A549 (cell line): ENCODE data around the gene ARL2. TPM values are rescaled to one million over a fixed set of nuclear protein-coding genes. Genes with fewer than 3 reads are reported as not detected.

Experiments used
- ATAC-seq, 2 experiments: fragments of 200-7000 bp in 1 of 2; fragments of >200 bp in 1 of 2; cut with Nextera tagmentation in 1 of 2; cut with Tn5 transposase in 1 of 2; 3 replicates each; pipeline versions ENCODE4 v1.8.0 to v1.9.1; 2018 to 2020; ENCODE audit warnings: mild to moderate bottlenecking in 1 of 2, moderate library complexity in 1 of 2
- CTCF ChIA-PET: fragments of 300-600 bp; sonication (Branson Sonifier 250); formaldehyde crosslinking; extraction: SDS; loops from one replicate; lab custom pipeline; 2021; ENCODE audit warnings: antibody characterized with exemption, inconsistent platforms; lab: Yijun Ruan, JAX
- POLR2A ChIA-PET: fragments of 350-600 bp; formaldehyde crosslinking; extraction: SDS; loops from one replicate; lab custom pipeline; 2021; ENCODE audit warnings: antibody characterized with exemption, inconsistent platforms; lab: Yijun Ruan, JAX
- DNase-seq, 2 experiments: peaks; one replicate each; pipeline versions ENCODE4 v3.0.0 to v3.0.0-alpha.2; 2011 to 2016; ENCODE audit warnings: low read depth in 1 of 2, low spot score in 1 of 2
- FAIRE-seq: peaks from 2 replicates; lab custom pipeline; 2011; peaks lifted over from hg19 to GRCh38; lab: Jason Lieb, UNC
- H3K27ac ChIP-seq, 2 experiments: fragments of >200 bp; sonication (Bioruptor Twin); formaldehyde crosslinking; 3 replicates each; pipeline ENCODE4 v1.5.1; 2016 to 2017
- H3K4me1 ChIP-seq: fragments of >200 bp; sonication (Bioruptor Twin); formaldehyde crosslinking; 3 replicates; pipeline ENCODE4 v1.6.1; 2016
- H3K4me2 ChIP-seq: fragments of >200 bp; sonication (Bioruptor Twin); formaldehyde crosslinking; 3 replicates; pipeline ENCODE4 v1.6.1; 2016
- H3K4me3 ChIP-seq: fragments of >200 bp; sonication (Bioruptor Twin); formaldehyde crosslinking; 3 replicates; pipeline ENCODE4 v1.5.1; 2016
- H3K9me3 ChIP-seq: fragments of >200 bp; sonication (Bioruptor Twin); formaldehyde crosslinking; 3 replicates; pipeline ENCODE4 v1.6.1; 2016
- BHLHE40 ChIP-seq: IDR thresholded peaks from 2 replicates; pipeline ENCODE4 v1.6.1; 2012; ENCODE audit warnings: low read depth, low read length, inconsistent platforms
- CBX8 ChIP-seq: fragments of 200-600 bp; sonication (generic); IDR thresholded peaks from 2 replicates; pipeline ENCODE4 v1.6.1; 2016
- CEBPB ChIP-seq, 2 experiments: fragments of >200 bp in 1 of 2; sonication (Bioruptor Twin) in 1 of 2; formaldehyde crosslinking in 1 of 2; IDR thresholded peaks; 2 replicates each; pipeline ENCODE4 v1.6.1; 2012 to 2016
- CHD2 ChIP-seq: fragments of 150-350 bp; IDR thresholded peaks from 2 replicates; pipeline ENCODE4 v1.6.1; 2014; ENCODE audit warnings: low read length; ENCODE audit not compliant: partially characterized antibody
- CHD4 ChIP-seq: fragments of 200-600 bp; sonication (generic); IDR thresholded peaks from 2 replicates; pipeline ENCODE4 v1.6.1; 2016; ENCODE audit warnings: antibody characterized with exemption, mild to moderate bottlenecking, borderline replicate concordance
- ESRRA ChIP-seq: fragments of 150-350 bp; IDR thresholded peaks from 2 replicates; pipeline ENCODE4 v1.6.1; 2014; ENCODE audit warnings: mild to moderate bottlenecking, low read length, borderline replicate concordance
- GATA3 ChIP-seq: IDR thresholded peaks from 2 replicates; pipeline ENCODE4 v1.6.1; 2012; ENCODE audit warnings: borderline replicate concordance
- HDAC2 ChIP-seq: fragments of 200-600 bp; sonication (generic); IDR thresholded peaks from 2 replicates; pipeline ENCODE4 v1.6.1; 2016
- HEYL ChIP-seq: fragments of 250-450 bp; sonication (Bioruptor Pico); IDR thresholded peaks from 2 replicates; pipeline ENCODE4 v1.8.0; 2021; ENCODE audit warnings: mild to moderate bottlenecking, moderate library complexity
- HMGXB4 ChIP-seq: fragments of 250-450 bp; sonication (Bioruptor Pico); IDR thresholded peaks from 2 replicates; pipeline ENCODE4 v1.5.0; 2021; ENCODE audit warnings: mild to moderate bottlenecking, moderate library complexity, borderline replicate concordance
- JUN ChIP-seq, 2 experiments: fragments of >200 bp; sonication (Bioruptor Twin); formaldehyde crosslinking; IDR thresholded peaks; 2 replicates in 1 of 2; 3 replicates in 1 of 2; pipeline ENCODE4 v1.6.1; 2016 to 2017
- JUNB ChIP-seq: fragments of >200 bp; sonication (Bioruptor Twin); formaldehyde crosslinking; IDR thresholded peaks from 2 replicates; pipeline ENCODE4 v1.6.1; 2016
- MAFK ChIP-seq: fragments of 450-650 bp; IDR thresholded peaks from 2 replicates; pipeline ENCODE4 v1.6.1; 2014; ENCODE audit not compliant: partially characterized antibody
- MAX ChIP-seq: IDR thresholded peaks from 2 replicates; pipeline ENCODE4 v1.6.1; 2012
- MYC ChIP-seq: IDR thresholded peaks from 2 replicates; pipeline ENCODE4 v1.6.1; 2012; ENCODE audit warnings: mild to moderate bottlenecking, inconsistent platforms, low read length, improper control_type of control experiment, borderline replicate concordance
- NFE2L2 ChIP-seq: fragments of 150-350 bp; conservative IDR thresholded peaks from 2 replicates; pipeline ENCODE4 v1.6.1; 2014; ENCODE audit warnings: low read length
- NPAS2 ChIP-seq: fragments of 250-450 bp; sonication (Bioruptor Pico); IDR thresholded peaks from 2 replicates; pipeline ENCODE4 v1.8.0; 2022; ENCODE audit warnings: mild to moderate bottlenecking, moderate library complexity, borderline replicate concordance
- PHF8 ChIP-seq: fragments of 200-600 bp; sonication (generic); IDR thresholded peaks from 2 replicates; pipeline ENCODE4 v1.6.1; 2016; ENCODE audit warnings: low read depth, mild to moderate bottlenecking, antibody characterized with exemption, moderate library complexity, borderline replicate concordance
- POLR2A ChIP-seq: IDR thresholded peaks from 2 replicates; pipeline ENCODE4 v1.6.1; 2012; ENCODE audit warnings: mild to moderate bottlenecking, low read length
- REST ChIP-seq: fragments of 200-600 bp; sonication (generic); IDR thresholded peaks from 2 replicates; pipeline ENCODE4 v1.6.1; 2016; ENCODE audit warnings: antibody characterized with exemption, mild to moderate bottlenecking, moderate library complexity
- RFX5 ChIP-seq: fragments of 450-650 bp; IDR thresholded peaks from 2 replicates; pipeline ENCODE4 v1.7.1; 2014; ENCODE audit warnings: antibody characterized with exemption, mild to moderate bottlenecking, moderate library complexity
- RNF2 ChIP-seq: fragments of 200-600 bp; sonication (generic); IDR thresholded peaks from 2 replicates; pipeline ENCODE4 v1.6.1; 2016; ENCODE audit warnings: low read depth, mild to moderate bottlenecking, antibody characterized with exemption, moderate library complexity, borderline replicate concordance
- ZNF302 ChIP-seq: fragments of 250-450 bp; sonication (Bioruptor Pico); IDR thresholded peaks from 2 replicates; pipeline ENCODE4 v1.9.0; 2021; ENCODE audit warnings: inconsistent platforms, mild to moderate bottlenecking, moderate library complexity
- WGBS: methylation state at CpG from one replicate; pipeline ENCODE4 v1.1.6; 2017; ENCODE audit errors: missing lambda C conversion rate; 5-methylcytosine and 5-hydroxymethylcytosine counted together
- polyA plus RNA-seq, 4 experiments: library from polyadenylated mRNA; depleted of rRNA in 3 of 4; stranded (reverse); fragments of >200 nt; fragmentation: RNase III in 1 of 4; extraction: RNeasy Plus Mini Kit Qiagen cat#74134 plus additional on column Dnase treatment in 1 of 4; gene quantifications; 2 replicates in 3 of 4; 3 replicates in 1 of 4; pipeline ENCODE4 v1.2.3, GENCODE V29; 2011 to 2017
- small RNA-seq, 6 experiments: library from RNA; depleted of rRNA; stranded (forward); fragments of <200 nt; gene quantifications; one replicate each; pipeline ENCODE3, GENCODE V24; 2012

ARL2 gene
- polyA plus RNA-seq, 2 of the 4 experiments (the other 2 are of a cell fraction), result 129 to 160 TPM

- TF ChIP-seq BHLHE40 (no peak), PHF8 (no peak), HEYL (CRISPR knock-in tag) (no peak)
These were observed 53.5 kb downstream of the ARL2 start (continued) for GRCh38 chr11:65067446-65067845.

- TF ChIP-seq CEBPB (IDR thresholded peaks at IDR 0.05) (no peak), CBX8 (no peak), NPAS2 (no peak), RNF2 (no peak), REST (no peak), POLR2A (no peak), ESRRA (no peak), GATA3 (no peak), HMGXB4 (CRISPR knock-in tag) (no peak), JUNB (no peak), RFX5 (no peak), JUN (IDR thresholded peaks at IDR 0.05) (no peak), CHD2 (no peak), MYC (no peak), MAFK (no peak), ZNF302 (no peak), NFE2L2 (no peak), MAX (no peak), HDAC2 (no peak), CHD4 (no peak)
- H3K4me1 ChIP-seq, result no peaks in the 10 kb centered on the region
- ChIA-PET POLR2A (interaction anchor here (0.6 kb wide), 1 partner anchor 28 kb away, joined by 3 read pairs; the partner anchor contains the start of gene SAC3D1), CTCF (interaction anchor here (0.5 to 1.2 kb wide), 6 partner anchors 9 to 130 kb away, joined by 3 to 6 read pairs (median 4); partner anchors contain the start of genes ARL2 and SNX15)
- ATAC-seq (no peak), DNase-seq (no peak), FAIRE-seq (no peak)
- H3K27ac ChIP-seq, result no peak overlapping the region
- H3K4me3 ChIP-seq, result no peak overlapping the region
- H3K4me2 ChIP-seq, result no peak overlapping the region
- WGBS, result 40% methylated on average over 9 of the region's 9 CpGs
- H3K9me3 ChIP-seq, result no peaks in the 10 kb centered on the region
These were observed 55.3 kb downstream of the ARL2 start for GRCh38 chr11:65069217-65069616.

Small RNAs within 50 kb of the gene (small RNA-seq; reads per million reads assigned to genes)
- gene MIR6879, result 0 reads per million in 6 experiments
- 0 to 0.19 (median 0) reads per million in 6 experiments for gene SNX15

Other genes starting within 250 kb of the ARL2 start
- 88.8 and 104 TPM in 2 replicates for gene SF1, start 235.6 kb upstream of the ARL2 start, polyA plus RNA-seq (2011; rRNA removed)
- gene SF1, start 235.6 kb upstream of the ARL2 start, polyA plus RNA-seq (2017; fragmentation: RNase III; extraction: RNeasy Plus Mini Kit Qiagen cat#74134 plus additional on column Dnase treatment), result 268 to 341 TPM (median 310 TPM) in 3 replicates
- gene MAP4K2, start 210.9 kb upstream of the ARL2 start, polyA plus RNA-seq (2011; rRNA removed), result 9.4 and 10.2 TPM in 2 replicates
- gene MAP4K2, start 210.9 kb upstream of the ARL2 start, polyA plus RNA-seq (2017; fragmentation: RNase III; extraction: RNeasy Plus Mini Kit Qiagen cat#74134 plus additional on column Dnase treatment), result 8.4 to 10.6 TPM (median 9.9 TPM) in 3 replicates
- gene MEN1, start 203.6 kb upstream of the ARL2 start, polyA plus RNA-seq (2011; rRNA removed), result 17.0 and 18.5 TPM in 2 replicates
- 30.2 to 35.5 TPM (median 34.7 TPM) in 3 replicates for gene MEN1, start 203.6 kb upstream of the ARL2 start, polyA plus RNA-seq (2017; fragmentation: RNase III; extraction: RNeasy Plus Mini Kit Qiagen cat#74134 plus additional on column Dnase treatment)
- gene CDC42BPG, start 169.5 kb upstream of the ARL2 start, polyA plus RNA-seq (2011; rRNA removed), result 0.35 and 0.50 TPM in 2 replicates
- 1.0 to 1.1 TPM (median 1.0 TPM) in 3 replicates for gene CDC42BPG, start 169.5 kb upstream of the ARL2 start, polyA plus RNA-seq (2017; fragmentation: RNase III; extraction: RNeasy Plus Mini Kit Qiagen cat#74134 plus additional on column Dnase treatment)
- 25.9 and 27.7 TPM in 2 replicates for gene EHD1, start 135.5 kb upstream of the ARL2 start, polyA plus RNA-seq (2011; rRNA removed)
- gene EHD1, start 135.5 kb upstream of the ARL2 start, polyA plus RNA-seq (2017; fragmentation: RNase III; extraction: RNeasy Plus Mini Kit Qiagen cat#74134 plus additional on column Dnase treatment), result 37.8 to 52.4 TPM (median 43.4 TPM) in 3 replicates
- gene ATG2A, start 97.0 kb upstream of the ARL2 start, polyA plus RNA-seq (2011; rRNA removed), result 3.1 and 4.0 TPM in 2 replicates
- gene ATG2A, start 97.0 kb upstream of the ARL2 start, polyA plus RNA-seq (2017; fragmentation: RNase III; extraction: RNeasy Plus Mini Kit Qiagen cat#74134 plus additional on column Dnase treatment), result 10.7 to 13.4 TPM (median 12.8 TPM) in 3 replicates
- gene PPP2R5B, start 89.5 kb upstream of the ARL2 start, polyA plus RNA-seq (2011; rRNA removed), result 6.9 and 11.1 TPM in 2 replicates
- gene PPP2R5B, start 89.5 kb upstream of the ARL2 start, polyA plus RNA-seq (2017; fragmentation: RNase III; extraction: RNeasy Plus Mini Kit Qiagen cat#74134 plus additional on column Dnase treatment), result 3.9 to 6.1 TPM (median 5.7 TPM) in 3 replicates
- gene GPHA2, start 78.3 kb upstream of the ARL2 start, polyA plus RNA-seq (2011; rRNA removed), result not detected in 2 replicates
- gene GPHA2, start 78.3 kb upstream of the ARL2 start, polyA plus RNA-seq (2017; fragmentation: RNase III; extraction: RNeasy Plus Mini Kit Qiagen cat#74134 plus additional on column Dnase treatment), result not detected in 3 replicates
- gene MAJIN, start 42.1 kb upstream of the ARL2 start, polyA plus RNA-seq (2011; rRNA removed), result 0.12 and 0.24 TPM in 2 replicates
- not detected in 3 replicates for gene MAJIN, start 42.1 kb upstream of the ARL2 start, polyA plus RNA-seq (2017; fragmentation: RNase III; extraction: RNeasy Plus Mini Kit Qiagen cat#74134 plus additional on column Dnase treatment)
- 0.67 and 0.79 TPM in 2 replicates for gene BATF2, start 17.2 kb upstream of the ARL2 start, polyA plus RNA-seq (2011; rRNA removed)
- gene BATF2, start 17.2 kb upstream of the ARL2 start, polyA plus RNA-seq (2017; fragmentation: RNase III; extraction: RNeasy Plus Mini Kit Qiagen cat#74134 plus additional on column Dnase treatment), result 0.21 to 0.35 TPM (median 0.29 TPM) in 3 replicates
- gene SNX15, start 13.3 kb downstream of the ARL2 start, polyA plus RNA-seq (2011; rRNA removed), result 13.4 and 15.8 TPM in 2 replicates
- 17.0 to 18.4 TPM (median 17.7 TPM) in 3 replicates for gene SNX15, start 13.3 kb downstream of the ARL2 start, polyA plus RNA-seq (2017; fragmentation: RNase III; extraction: RNeasy Plus Mini Kit Qiagen cat#74134 plus additional on column Dnase treatment)
- 9.4 and 12.9 TPM in 2 replicates for gene SAC3D1, start 27.1 kb downstream of the ARL2 start, polyA plus RNA-seq (2011; rRNA removed)
- 29.0 to 31.0 TPM (median 30.4 TPM) in 3 replicates for gene SAC3D1, start 27.1 kb downstream of the ARL2 start, polyA plus RNA-seq (2017; fragmentation: RNase III; extraction: RNeasy Plus Mini Kit Qiagen cat#74134 plus additional on column Dnase treatment)
- gene NAALADL1, start 44.4 kb downstream of the ARL2 start, polyA plus RNA-seq (2011; rRNA removed), result not detected in 2 replicates
- not detected in 3 replicates for gene NAALADL1, start 44.4 kb downstream of the ARL2 start, polyA plus RNA-seq (2017; fragmentation: RNase III; extraction: RNeasy Plus Mini Kit Qiagen cat#74134 plus additional on column Dnase treatment)
- 28.0 and 30.9 TPM in 2 replicates for gene CDCA5, start 69.9 kb downstream of the ARL2 start, polyA plus RNA-seq (2011; rRNA removed)
- gene CDCA5, start 69.9 kb downstream of the ARL2 start, polyA plus RNA-seq (2017; fragmentation: RNase III; extraction: RNeasy Plus Mini Kit Qiagen cat#74134 plus additional on column Dnase treatment), result 43.1 to 46.0 TPM (median 44.1 TPM) in 3 replicates
- 27.7 and 30.1 TPM in 2 replicates for gene ZFPL1, start 70.1 kb downstream of the ARL2 start, polyA plus RNA-seq (2011; rRNA removed)
- gene ZFPL1, start 70.1 kb downstream of the ARL2 start, polyA plus RNA-seq (2017; fragmentation: RNase III; extraction: RNeasy Plus Mini Kit Qiagen cat#74134 plus additional on column Dnase treatment), result 29.2 to 33.5 TPM (median 31.7 TPM) in 3 replicates
- 37.2 and 44.7 TPM in 2 replicates for gene VPS51, start 82.1 kb downstream of the ARL2 start, polyA plus RNA-seq (2011; rRNA removed)
- 46.7 to 51.7 TPM (median 51.0 TPM) in 3 replicates for gene VPS51, start 82.1 kb downstream of the ARL2 start, polyA plus RNA-seq (2017; fragmentation: RNase III; extraction: RNeasy Plus Mini Kit Qiagen cat#74134 plus additional on column Dnase treatment)
- 8.2 and 9.6 TPM in 2 replicates for gene TM7SF2, start 97.7 kb downstream of the ARL2 start, polyA plus RNA-seq (2011; rRNA removed)
- gene TM7SF2, start 97.7 kb downstream of the ARL2 start, polyA plus RNA-seq (2017; fragmentation: RNase III; extraction: RNeasy Plus Mini Kit Qiagen cat#74134 plus additional on column Dnase treatment), result 6.9 to 9.7 TPM (median 8.2 TPM) in 3 replicates
- gene ZNHIT2, start 103.5 kb downstream of the ARL2 start, polyA plus RNA-seq (2011; rRNA removed), result 5.5 and 6.0 TPM in 2 replicates
- gene ZNHIT2, start 103.5 kb downstream of the ARL2 start, polyA plus RNA-seq (2017; fragmentation: RNase III; extraction: RNeasy Plus Mini Kit Qiagen cat#74134 plus additional on column Dnase treatment), result 12.4 to 14.0 TPM (median 13.5 TPM) in 3 replicates
- 401 and 591 TPM in 2 replicates for gene FAU, start 108.0 kb downstream of the ARL2 start, polyA plus RNA-seq (2011; rRNA removed)
- 866 to 893 TPM (median 878 TPM) in 3 replicates for gene FAU, start 108.0 kb downstream of the ARL2 start, polyA plus RNA-seq (2017; fragmentation: RNase III; extraction: RNeasy Plus Mini Kit Qiagen cat#74134 plus additional on column Dnase treatment)
- 55.5 and 61.8 TPM in 2 replicates for gene MRPL49, start 108.2 kb downstream of the ARL2 start, polyA plus RNA-seq (2011; rRNA removed)
- 62.7 to 65.5 TPM (median 64.5 TPM) in 3 replicates for gene MRPL49, start 108.2 kb downstream of the ARL2 start, polyA plus RNA-seq (2017; fragmentation: RNase III; extraction: RNeasy Plus Mini Kit Qiagen cat#74134 plus additional on column Dnase treatment)
- gene SYVN1, start 120.4 kb downstream of the ARL2 start, polyA plus RNA-seq (2011; rRNA removed), result 21.4 and 50.4 TPM in 2 replicates
- gene SYVN1, start 120.4 kb downstream of the ARL2 start, polyA plus RNA-seq (2017; fragmentation: RNase III; extraction: RNeasy Plus Mini Kit Qiagen cat#74134 plus additional on column Dnase treatment), result 22.4 to 26.9 TPM (median 25.1 TPM) in 3 replicates
- gene SPDYC, start 156.1 kb downstream of the ARL2 start, polyA plus RNA-seq (2011; rRNA removed), result not detected in 2 replicates
- gene SPDYC, start 156.1 kb downstream of the ARL2 start, polyA plus RNA-seq (2017; fragmentation: RNase III; extraction: RNeasy Plus Mini Kit Qiagen cat#74134 plus additional on column Dnase treatment), result not detected in 3 replicates
- gene CAPN1, start 167.8 kb downstream of the ARL2 start, polyA plus RNA-seq (2011; rRNA removed), result 63.7 and 72.6 TPM in 2 replicates
- 87.9 to 98.6 TPM (median 93.1 TPM) in 3 replicates for gene CAPN1, start 167.8 kb downstream of the ARL2 start, polyA plus RNA-seq (2017; fragmentation: RNase III; extraction: RNeasy Plus Mini Kit Qiagen cat#74134 plus additional on column Dnase treatment)
- gene POLA2, start 247.8 kb downstream of the ARL2 start, polyA plus RNA-seq (2011; rRNA removed), result 52.3 and 55.6 TPM in 2 replicates
- gene POLA2, start 247.8 kb downstream of the ARL2 start, polyA plus RNA-seq (2017; fragmentation: RNase III; extraction: RNeasy Plus Mini Kit Qiagen cat#74134 plus additional on column Dnase treatment), result 33.8 to 34.5 TPM (median 34.1 TPM) in 3 replicates